ENCODE measurements around the gene TTC5. TPM values are rescaled to one million over a fixed set of nuclear protein-coding genes. Genes with fewer than 3 reads are reported as not detected.
A peak's percentile ranks its signal among the peaks of the same experiment; 100 is the strongest.

Gene TTC5
- total and polyA plus RNA-seq, 2 donors (not counting 3 experiments of a cell fraction or from before 2014, with no cell fraction given): 10.9 to 22.9 TPM

GRCh38 chr14:20327005-20327869 lies 21.5 kb upstream of the TTC5 start:
- Histone ChIP-seq H3K27me3 (ENCODE audit: control insufficient read depth in 2 of 2, insufficient read depth in 2 of 2, low read length in 2 of 2) (no peaks in the 10 kb centered on the region), H3K36me3 (ENCODE audit: control insufficient read depth in 2 of 2, extremely low read depth in 1 of 2, insufficient read depth in 2 of 2, low read length in 2 of 2) (peaks cover 2 to 26% of the 10 kb centered on the region in 2 experiments), H3K4me1 (ENCODE audit: control insufficient read depth, extremely low read depth, insufficient read depth, low read length) (peaks cover 18% of the 10 kb centered on the region), H3K9me1 (replicated peaks; ENCODE audit: control insufficient read depth, extremely low read depth, insufficient read depth, low read length) (no peaks in the 10 kb centered on the region), H3K4me2 (ENCODE audit: insufficient read depth, low read length) (peak overlapping the region; percentile 12), H2AFZ (ENCODE audit: low read depth, low read length) (no peak overlapping the region), H3K4me3 (replicated peaks in 1 of 3; ENCODE audit: insufficient read depth in 1 of 3, low read depth in 1 of 3, low read length in 3 of 3) (no peak overlapping the region), H3K79me2 (ENCODE audit: control insufficient read depth, insufficient read depth, low read length) (peaks cover 49% of the 10 kb centered on the region), H3K9me3 (replicated peaks; ENCODE audit: control insufficient read depth, insufficient read depth, low read length) (no peaks in the 10 kb centered on the region), H4K20me1 (replicated peaks; ENCODE audit: control insufficient read depth, extremely low read depth, insufficient read depth, low read length) (no peaks in the 10 kb centered on the region), H3K27ac (ENCODE audit: insufficient read depth, low read depth, low read length) (no peak overlapping the region), H3K9ac (replicated peaks; ENCODE audit: extremely low read depth, insufficient read depth, low read length) (no peak overlapping the region)
- peak; percentile 42 to 56 for TF ChIP-seq CTCF (IDR thresholded peaks at IDR 0.05; ENCODE audit: extremely low read depth in 1 of 2, insufficient read depth in 1 of 2, low read depth in 1 of 2, low read length in 2 of 2)
- no peak for TF ChIP-seq FOS (IDR thresholded peaks at IDR 0.05; ENCODE audit: borderline replicate concordance, insufficient read depth, low read length)
- TF ChIP-seq POLR2A (IDR thresholded peaks at IDR 0.05; ENCODE audit: low read depth, low read length): no peak
- intact Hi-C loops (cut with micrococcal nuclease): loop anchor here (1.0 kb wide), 4 partner anchors 24 to 364 kb away; partner anchors contain the start of gene APEX1
- ChIA-PET CTCF (interaction anchor here (1.0 to 5.9 kb wide), 13 partner anchors 10 to 364 kb away, joined by 3 to 83 read pairs (median 7); partner anchors contain the start of genes APEX1, OSGEP and PARP2), POLR2A (interaction anchor here (1.3 kb wide), 1 partner anchor 16 kb away, joined by 8 read pairs; the partner anchor contains the start of gene PARP2)
- FAIRE-seq (peak; percentile 31), DNase-seq (ENCODE audit: low read depth, low spot score) (peak; percentile 75)
- BruUV-seq (replicated peaks): no TSS peak
- dilution Hi-C loops (cut with MboI; ENCODE audit: extremely low pct_ligation_motif_present, low sequenced_read_pairs): no loop called here

- Histone ChIP-seq H3K9me1 (replicated peaks; ENCODE audit: control insufficient read depth, extremely low read depth, insufficient read depth, low read length) (peaks cover 2% of the 10 kb centered on the region), H3K9ac (replicated peaks; ENCODE audit: extremely low read depth, insufficient read depth, low read length) (no peak overlapping the region), H3K36me3 (ENCODE audit: control insufficient read depth in 2 of 2, extremely low read depth in 1 of 2, insufficient read depth in 2 of 2, low read length in 2 of 2) (peaks cover 11 to 29% of the 10 kb centered on the region in 2 experiments), H4K20me1 (replicated peaks; ENCODE audit: control insufficient read depth, extremely low read depth, insufficient read depth, low read length) (no peaks in the 10 kb centered on the region), H3K9me3 (replicated peaks; ENCODE audit: control insufficient read depth, insufficient read depth, low read length) (no peaks in the 10 kb centered on the region), H3K4me2 (ENCODE audit: insufficient read depth, low read length) (no peak overlapping the region), H3K27ac (ENCODE audit: insufficient read depth, low read depth, low read length) (no peak overlapping the region), H2AFZ (ENCODE audit: low read depth, low read length) (no peak overlapping the region), H3K4me1 (ENCODE audit: control insufficient read depth, extremely low read depth, insufficient read depth, low read length) (no peaks in the 10 kb centered on the region), H3K27me3 (ENCODE audit: control insufficient read depth in 2 of 2, insufficient read depth in 2 of 2, low read length in 2 of 2) (no peaks in the 10 kb centered on the region), H3K4me3 (replicated peaks in 1 of 3; ENCODE audit: insufficient read depth in 1 of 3, low read depth in 1 of 3, low read length in 3 of 3) (no peak overlapping the region), H3K79me2 (ENCODE audit: control insufficient read depth, insufficient read depth, low read length) (peaks cover 10% of the 10 kb centered on the region)
- TF ChIP-seq MAX (IDR thresholded peaks at IDR 0.05; ENCODE audit: insufficient read depth, insufficient read length) (no peak), EZH2 (IDR thresholded peaks at IDR 0.05; ENCODE audit: borderline replicate concordance, low read depth, low read length, severe bottlenecking) (no peak), MYC (IDR thresholded peaks at IDR 0.05; ENCODE audit: low read depth, low read length) (no peak), CTCF (IDR thresholded peaks at IDR 0.05; ENCODE audit: extremely low read depth in 1 of 2, insufficient read depth in 1 of 2, low read depth in 1 of 2, low read length in 2 of 2) (no peak), JUN (IDR thresholded peaks at IDR 0.05; ENCODE audit: borderline replicate concordance, insufficient read depth, insufficient read length, low read depth) (no peak), POLR2A (IDR thresholded peaks at IDR 0.05; ENCODE audit: low read depth, low read length) (no peak), GATA2 (IDR thresholded peaks at IDR 0.05; ENCODE audit: insufficient read depth, insufficient read length, low read depth, low read length) (no peak), FOS (IDR thresholded peaks at IDR 0.05; ENCODE audit: borderline replicate concordance, insufficient read depth, low read length) (no peak), POLR2AphosphoS5 (IDR thresholded peaks at IDR 0.05; ENCODE audit: insufficient read depth, low read depth, low read length) (no peak)
- dilution Hi-C loops (cut with MboI; ENCODE audit: extremely low pct_ligation_motif_present, low sequenced_read_pairs) (no loop called here), intact Hi-C loops (cut with micrococcal nuclease) (no loop called here)
- ChIA-PET POLR2A (interaction anchor here (1.8 kb wide), 1 partner anchor 25 kb away, joined by 7 read pairs; the partner anchor contains the start of gene PARP2), CTCF (interaction anchor here (2.5 kb wide), 1 partner anchor 10 kb away, joined by 9 read pairs; no protein-coding TSS in a partner anchor)
- no peak for DNase-seq (ENCODE audit: low read depth, low spot score)
- FAIRE-seq: no peak
- BruUV-seq (replicated peaks): no TSS peak
Measured at GRCh38 chr14:20317720-20318119, 12.0 kb upstream of the TTC5 start.

All from endothelial cell of umbilical vein (primary cell).